IMR-90 (cell line): ENCODE measurements around the gene SLC25A17. TPM values are rescaled to one million over a fixed set of nuclear protein-coding genes. Genes with fewer than 3 reads are reported as not detected.

Experiments used
- ATAC-seq: fragments of 200-7000 bp; cut with Tn5 transposase; 2 replicates; pipeline ENCODE4 v1.9.1; 2020; ENCODE audit warnings: low read depth, mild to moderate bottlenecking, moderate library complexity
- BruUV-seq: library from RNA; stranded (reverse); fragments of 400-500 nt; replicated peaks from 2 replicates; lab custom pipeline; 2021; lab: Mats Ljungman, UMichigan
- CTCF ChIA-PET: fragments of 300-600 bp; formaldehyde crosslinking; extraction: SDS; loops from one replicate; lab custom pipeline; 2021; ENCODE audit warnings: antibody characterized with exemption; lab: Yijun Ruan, JAX
- POLR2A ChIA-PET: fragments of 300-600 bp; sonication (Branson Sonifier 250); formaldehyde crosslinking; loops from one replicate; lab custom pipeline; 2022; ENCODE audit warnings: antibody characterized with exemption; ENCODE audit not compliant: unreplicated experiment; lab: Charles Lee
- DNase-seq: peaks from one replicate; pipeline ENCODE4 v3.0.0; 2013
- H2AFZ ChIP-seq: replicated peaks from 2 replicates; pipeline ENCODE3; 2013; ENCODE audit warnings: low read length, mild to moderate bottlenecking; ENCODE audit not compliant: poor library complexity
- H2AK5ac ChIP-seq: 2 replicates; pipeline ENCODE4 v1.6.1; 2013; ENCODE audit warnings: low read depth, low read length, inconsistent platforms
- H2AK9ac ChIP-seq: replicated peaks from 2 replicates; pipeline ENCODE3; 2013; ENCODE audit warnings: mild to moderate bottlenecking, low read depth, low read length, moderate library complexity; ENCODE audit not compliant: poor library complexity
- H2BK120ac ChIP-seq: 2 replicates; pipeline ENCODE4 v1.6.1; 2013; ENCODE audit warnings: low read depth, low read length, inconsistent platforms
- H2BK15ac ChIP-seq: 3 replicates; pipeline ENCODE4 v1.6.1; 2013; ENCODE audit warnings: low read depth, low read length, inconsistent platforms
- H2BK20ac ChIP-seq: 2 replicates; pipeline ENCODE4 v1.6.1; 2013; ENCODE audit warnings: low read depth, mild to moderate bottlenecking, inconsistent platforms, low read length, moderate library complexity
- H2BK5ac ChIP-seq: 2 replicates; pipeline ENCODE4 v1.6.1; 2013; ENCODE audit warnings: mild to moderate bottlenecking, low read depth, low read length, inconsistent platforms; ENCODE audit not compliant: poor library complexity, severe bottlenecking
- H3K14ac ChIP-seq: replicated peaks from 2 replicates; pipeline ENCODE4 v1.6.1; 2013; ENCODE audit warnings: low read depth, low read length, inconsistent platforms
- H3K18ac ChIP-seq: 2 replicates; pipeline ENCODE4 v1.6.1; 2013; ENCODE audit warnings: low read depth, low read length, control low read depth
- H3K23ac ChIP-seq: 2 replicates; pipeline ENCODE4 v1.6.1; 2013; ENCODE audit warnings: low read depth, low read length, inconsistent platforms
- H3K27ac ChIP-seq: 2 replicates; pipeline ENCODE4 v1.5.1; 2013; ENCODE audit warnings: mild to moderate bottlenecking, control low read depth, low read length; ENCODE audit not compliant: insufficient read depth
- H3K27me3 ChIP-seq: 2 replicates; pipeline ENCODE4 v1.6.1; 2013; ENCODE audit warnings: low read length; ENCODE audit not compliant: control insufficient read depth, insufficient read depth
- H3K36me3 ChIP-seq: 2 replicates; pipeline ENCODE4 v1.6.1; 2013; ENCODE audit warnings: low read length, mixed read lengths; ENCODE audit not compliant: control insufficient read depth, insufficient read depth
- H3K4ac ChIP-seq: 2 replicates; pipeline ENCODE4 v1.6.1; 2013; ENCODE audit warnings: low read depth, low read length, inconsistent platforms
- H3K4me1 ChIP-seq: 2 replicates; pipeline ENCODE4 v1.6.1; 2013; ENCODE audit warnings: low read length, mixed read lengths; ENCODE audit not compliant: control insufficient read depth, insufficient read depth
- H3K4me2 ChIP-seq: 2 replicates; pipeline ENCODE4 v1.6.1; 2013; ENCODE audit warnings: low read depth, mild to moderate bottlenecking, control low read depth, low read length, moderate library complexity
- H3K4me3 ChIP-seq: 2 replicates; pipeline ENCODE4 v1.5.1; 2013; ENCODE audit warnings: low read depth, mild to moderate bottlenecking, control low read depth, low read length, moderate library complexity; ENCODE audit not compliant: insufficient read depth
- H3K56ac ChIP-seq: 2 replicates; pipeline ENCODE4 v1.6.1; 2013; ENCODE audit warnings: low read length, inconsistent platforms; ENCODE audit not compliant: insufficient read depth; ENCODE audit errors: extremely low read depth
- H3K79me1 ChIP-seq, 2 experiments: 2 replicates each; pipeline ENCODE4 v1.6.1; 2013; ENCODE audit warnings: low read length in 2 of 2, inconsistent platforms in 1 of 2, low read depth in 1 of 2
- H3K9ac ChIP-seq: 2 replicates; pipeline ENCODE4 v1.6.1; 2013; ENCODE audit warnings: low read depth, low read length, control low read depth
- H3K9me1 ChIP-seq: 2 replicates; pipeline ENCODE4 v1.6.1; 2013; ENCODE audit warnings: low read length, inconsistent platforms; ENCODE audit not compliant: insufficient read depth
- H3K9me3 ChIP-seq: 2 replicates; pipeline ENCODE4 v1.6.1; 2013; ENCODE audit warnings: low read length; ENCODE audit not compliant: control insufficient read depth, insufficient read depth
- H4K20me1 ChIP-seq: 2 replicates; pipeline ENCODE4 v1.6.1; 2013; ENCODE audit warnings: low read length, inconsistent platforms; ENCODE audit not compliant: insufficient read depth
- H4K5ac ChIP-seq: 2 replicates; pipeline ENCODE4 v1.6.1; 2013; ENCODE audit warnings: mild to moderate bottlenecking, low read depth, low read length, control low read depth
- H4K8ac ChIP-seq, 2 experiments: 2 replicates each; pipeline ENCODE4 v1.6.1; 2013; ENCODE audit warnings: low read depth in 2 of 2, low read length in 2 of 2, control low read depth in 1 of 2, inconsistent platforms in 1 of 2
- H4K91ac ChIP-seq: 2 replicates; pipeline ENCODE4 v1.6.1; 2013; ENCODE audit warnings: low read depth, low read length, inconsistent platforms; ENCODE audit not compliant: insufficient read depth
- BHLHE40 ChIP-seq: fragments of 150-350 bp; IDR thresholded peaks from 2 replicates; pipeline ENCODE4 v1.6.1; 2016; ENCODE audit warnings: mild to moderate bottlenecking, low read depth, low read length
- CEBPB ChIP-seq: IDR thresholded peaks from 2 replicates; pipeline ENCODE4 v1.6.1; 2012; ENCODE audit warnings: low read depth, low read length, improper control_type of control experiment
- CHD1 ChIP-seq: IDR thresholded peaks from 2 replicates; pipeline ENCODE4 v1.6.1; 2012; ENCODE audit warnings: low read depth, low read length, improper control_type of control experiment
- CTCF ChIP-seq: conservative IDR thresholded peaks from 2 replicates; pipeline ENCODE4 v1.5.1; 2012; ENCODE audit warnings: mild to moderate bottlenecking, low read depth, low read length, improper control_type of control experiment
- FOS ChIP-seq: fragments of 150-350 bp; IDR thresholded peaks from 2 replicates; pipeline ENCODE4 v1.6.1; 2016; ENCODE audit warnings: low read depth, low read length
- MAZ ChIP-seq: IDR thresholded peaks from 2 replicates; pipeline ENCODE4 v1.6.1; 2012; ENCODE audit warnings: low read depth, mild to moderate bottlenecking, low read length, improper control_type of control experiment, moderate library complexity, borderline replicate concordance
- NFE2L2 ChIP-seq: fragments of 150-350 bp; IDR thresholded peaks from 2 replicates; pipeline ENCODE4 v1.6.1; 2016; ENCODE audit warnings: low read depth, mild to moderate bottlenecking, low read length
- POLR2A ChIP-seq: IDR thresholded peaks from 2 replicates; pipeline ENCODE4 v1.6.1; 2012; ENCODE audit warnings: mild to moderate bottlenecking, low read depth, low read length
- RAD21 ChIP-seq: IDR thresholded peaks from 2 replicates; pipeline ENCODE4 v1.6.1; 2012; ENCODE audit warnings: low read length, improper control_type of control experiment
- RCOR1 ChIP-seq: IDR thresholded peaks from 2 replicates; pipeline ENCODE4 v1.6.1; 2012; ENCODE audit warnings: mild to moderate bottlenecking, low read length, improper control_type of control experiment; ENCODE audit not compliant: insufficient replicate concordance
- RFX5 ChIP-seq: IDR thresholded peaks from 2 replicates; pipeline ENCODE4 v1.8.0; 2012; ENCODE audit warnings: low read depth, mild to moderate bottlenecking, low read length, moderate library complexity
- SMC3 ChIP-seq: fragments of 150-350 bp; IDR thresholded peaks from 2 replicates; pipeline ENCODE4 v1.6.1; 2016; ENCODE audit warnings: low read depth, mild to moderate bottlenecking, antibody characterized with exemption, low read length, moderate library complexity
- WGBS, 2 experiments: methylation state at CpG; one replicate each; pipeline versions ENCODE4 v1.1.5 to v1.1.7; 2013; ENCODE audit warnings: missing lambda C conversion rate in 2 of 2; ENCODE audit not compliant: insufficient read length in 1 of 2; ENCODE audit errors: extremely low coverage in 2 of 2; 5-methylcytosine and 5-hydroxymethylcytosine counted together
- dilution Hi-C: fragments of 300-500 bp; cut with HindIII; formaldehyde crosslinking; loops from one replicate; pipeline ENCODE4 v1.14.3; 2018; ENCODE audit warnings: low sequenced_read_pairs; ENCODE audit not compliant: unreplicated experiment
- in situ Hi-C: fragments of 300-500 bp; cut with MboI; formaldehyde crosslinking; loops from 3 replicates; pipeline ENCODE4 v1.14.3; 2019; ENCODE audit warnings: low sequenced_read_pairs, inconsistent platforms, mixed read lengths
- intact Hi-C: fragments of 100-400 bp; cut with micrococcal nuclease; formaldehyde crosslinking; loops from 2 replicates; pipeline ENCODE4 v1.10.0; 2022
- polyA plus RNA-seq, 3 experiments: library from polyadenylated mRNA; depleted of rRNA; stranded (reverse); fragments of >200 nt; gene quantifications; 2 replicates each; pipeline ENCODE4 v1.2.3, GENCODE V29; 2012; ENCODE audit warnings: low replicate concordance in 1 of 3
- total RNA-seq: library from RNA; depleted of rRNA; stranded (reverse); fragments of >200 nt; gene quantifications from 2 replicates; pipeline ENCODE4 v1.2.3, GENCODE V29; 2012
- TF ChIP-seq, protein P1 (sequence below): fragments of 150-350 bp; IDR thresholded peaks from 2 replicates; pipeline ENCODE4 v1.6.1; 2016; ENCODE audit warnings: low read depth, mild to moderate bottlenecking, low read length, moderate library complexity, borderline replicate concordance

The SLC25A17 gene
- total and polyA plus RNA-seq, 2 of the 4 experiments (the other 2 are of a cell fraction), result 19.6 to 36.0 TPM

GRCh38 chr22:40862013-40862412 is 42.9 kb upstream of the SLC25A17 start, which contains the start of gene DNAJB7:
DNAJB7 (minus strand) TSS chr22:40862113; CDS start chr22:40861994, 119 bp downstream.
- H2BK15ac ChIP-seq, result no peak within 1 kb of the TSS
- peak within 1 kb of the TSS; percentile 36; the same call in 1 of the 2 replicates for H3K4me2 ChIP-seq
- no peak within 1 kb of the TSS for H3K9ac ChIP-seq
- ChIA-PET POLR2A (no interaction called here), CTCF (no interaction called here)
- peaks cover 3% of the 10 kb centered on the region for H3K4me1 ChIP-seq
- H3K23ac ChIP-seq, result no peak within 1 kb of the TSS
- no peak within 1 kb of the TSS for H3K56ac ChIP-seq
- H3K27me3 ChIP-seq, result no peaks in the 10 kb centered on the region
- H3K4ac ChIP-seq, result no peak within 1 kb of the TSS
- no peaks in the 10 kb centered on the region; the same call in 1 of the 2 replicates for H4K20me1 ChIP-seq
- no peaks in the 10 kb centered on the region for H3K9me3 ChIP-seq
- no peak within 1 kb of the TSS for H2BK120ac ChIP-seq
- no peak within 1 kb of the TSS for H3K27ac ChIP-seq
- no peak within 1 kb of the TSS for H2AFZ ChIP-seq
- WGBS, 2 experiments, result no CpG with 5 or more reads among the region's 3 CpGs
- peak within 1 kb of the TSS; percentile 20; the same call in 1 of the 2 replicates for H2BK20ac ChIP-seq
- no peak within 1 kb of the TSS for H2AK5ac ChIP-seq
- no peak within 1 kb of the TSS for H2AK9ac ChIP-seq
- in situ Hi-C loops (no loop called here), intact Hi-C loops (no loop called here), dilution Hi-C loops (no loop called here)
- peak within 1 kb of the TSS in 1 of 2 experiments; percentile 10; a peak in 1 of 4 replicates for H4K8ac ChIP-seq
- no TSS peak for BruUV-seq
- peaks cover 4% of the 10 kb centered on the region; the same call in 1 of the 2 replicates for H3K9me1 ChIP-seq
- H3K79me1 ChIP-seq, result peaks cover 30 to 73% of the 10 kb centered on the region in 2 experiments
- TF ChIP-seq MAZ (no peak), SMC3 (no peak), POLR2A (no peak), CTCF (no peak), FOS (no peak), RFX5 (no peak), CHD1 (no peak), CEBPB (no peak), RAD21 (no peak), NFE2L2 (no peak), RCOR1 (no peak), BHLHE40 (no peak)
- TF ChIP-seq, protein P1, sequence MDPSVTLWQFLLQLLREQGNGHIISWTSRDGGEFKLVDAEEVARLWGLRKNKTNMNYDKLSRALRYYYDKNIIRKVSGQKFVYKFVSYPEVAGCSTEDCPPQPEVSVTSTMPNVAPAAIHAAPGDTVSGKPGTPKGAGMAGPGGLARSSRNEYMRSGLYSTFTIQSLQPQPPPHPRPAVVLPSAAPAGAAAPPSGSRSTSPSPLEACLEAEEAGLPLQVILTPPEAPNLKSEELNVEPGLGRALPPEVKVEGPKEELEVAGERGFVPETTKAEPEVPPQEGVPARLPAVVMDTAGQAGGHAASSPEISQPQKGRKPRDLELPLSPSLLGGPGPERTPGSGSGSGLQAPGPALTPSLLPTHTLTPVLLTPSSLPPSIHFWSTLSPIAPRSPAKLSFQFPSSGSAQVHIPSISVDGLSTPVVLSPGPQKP, result no peak
- H3K4me3 ChIP-seq, result no peak within 1 kb of the TSS
- DNase-seq (no peak), ATAC-seq (no peak)
- peaks cover 2% of the 10 kb centered on the region for H3K36me3 ChIP-seq
- H4K5ac ChIP-seq, result no peak within 1 kb of the TSS
- H4K91ac ChIP-seq, result no peak within 1 kb of the TSS
- H2BK5ac ChIP-seq, result peak within 1 kb of the TSS; percentile 23
- H3K18ac ChIP-seq, result no peak within 1 kb of the TSS
- no peak within 1 kb of the TSS for H3K14ac ChIP-seq
